Measurements from ENCODE around the gene MYLK2. TPM values are rescaled to one million over a fixed set of nuclear protein-coding genes. Genes with fewer than 3 reads are reported as not detected.

The MYLK2 gene
- total RNA-seq, 2 experiments from 2014 or later, result 0.67 to 0.69 TPM

DNA sequence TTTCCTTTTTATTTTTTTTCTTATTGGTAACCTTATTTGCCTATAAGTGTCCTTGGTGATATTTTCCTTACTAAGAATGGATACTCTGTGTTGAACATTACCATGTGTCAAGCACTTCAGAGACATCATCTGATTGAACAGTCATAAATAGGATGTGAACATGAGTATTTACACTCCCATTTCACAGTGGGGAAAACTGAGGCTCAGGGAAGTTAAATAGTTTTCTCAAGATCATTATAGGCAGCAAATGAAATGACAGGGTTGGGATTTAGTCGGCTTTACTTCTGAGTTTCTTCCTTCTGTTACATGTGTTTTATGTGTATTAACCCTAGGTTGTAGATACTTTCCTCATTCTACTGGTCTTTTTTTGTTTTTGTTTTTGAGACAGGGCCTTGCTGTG, 44.7 kb upstream of the MYLK2 start:
- no peaks in the 10 kb centered on the region for H3K4me1 ChIP-seq (ENCODE audit: insufficient read depth, low read length, poor library complexity, severe bottlenecking)
- ChIA-PET POLR2A (no interaction called here), CTCF (ENCODE audit: unreplicated experiment) (no interaction called here)
- H4K20me1 ChIP-seq (ENCODE audit: insufficient read depth, low read length), result no peaks in the 10 kb centered on the region
- peaks cover 96% of the 10 kb centered on the region for H3K36me3 ChIP-seq (ENCODE audit: insufficient read depth, low read length)
- no peak overlapping the region for H3K4me2 ChIP-seq (ENCODE audit: low read length)
- no peak overlapping the region for H3K27ac ChIP-seq (ENCODE audit: low read depth, low read length, poor library complexity, severe bottlenecking)
- H3K9me2 ChIP-seq (ENCODE audit: insufficient read depth, low read length), result no peaks in the 10 kb centered on the region
- no peak overlapping the region for H3K4me3 ChIP-seq (ENCODE audit: low read depth, low read length, poor library complexity, severe bottlenecking)
- no peaks in the 10 kb centered on the region for H3K79me2 ChIP-seq (ENCODE audit: insufficient read depth, low read depth, low read length)
- no peaks in the 10 kb centered on the region for H3K9me3 ChIP-seq (ENCODE audit: low read length)
- no peak overlapping the region for H2AFZ ChIP-seq (ENCODE audit: low read length)
- BruUV-seq (replicated peaks), result no TSS peak
- TF ChIP-seq CTCF (conservative IDR thresholded peaks at IDR 0.05; ENCODE audit: low read length), result no peak
- TF ChIP-seq EZH2phosphoT487 (IDR thresholded peaks at IDR 0.05; ENCODE audit: borderline replicate concordance, low read depth, low read length), result no peak
- no peak for DNase-seq (ENCODE audit: low spot score)
- intact Hi-C loops (cut with micrococcal nuclease; ENCODE audit: unreplicated experiment), result no loop called here

DNA sequence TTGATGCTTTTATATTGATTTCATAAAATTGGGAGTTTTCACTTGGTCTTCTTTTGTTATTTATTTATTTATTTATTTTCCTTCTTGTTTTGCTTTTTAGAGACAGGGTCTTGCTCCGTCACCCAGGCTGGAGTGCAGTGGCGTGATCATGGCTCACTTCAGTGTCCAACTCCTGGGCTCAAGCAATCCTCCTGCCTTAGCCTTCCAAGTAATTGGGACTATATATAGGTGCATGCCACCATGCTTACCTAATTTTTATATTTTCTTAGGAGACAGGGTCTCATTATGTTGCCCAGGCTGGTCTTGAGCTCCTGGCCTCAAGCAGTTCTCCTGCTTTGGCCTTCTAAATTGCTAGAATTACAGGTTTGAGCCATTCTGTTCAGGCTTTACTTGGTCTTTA, 38.3 kb upstream of the MYLK2 start:
- TF ChIP-seq EZH2phosphoT487 (IDR thresholded peaks at IDR 0.05; ENCODE audit: borderline replicate concordance, low read depth, low read length), result no peak
- TF ChIP-seq CTCF (conservative IDR thresholded peaks at IDR 0.05; ENCODE audit: low read length), result no peak
- H3K27ac ChIP-seq (ENCODE audit: low read depth, low read length, poor library complexity, severe bottlenecking), result no peak overlapping the region
- no peak for DNase-seq (ENCODE audit: low spot score)
- no peaks in the 10 kb centered on the region for H3K4me1 ChIP-seq (ENCODE audit: insufficient read depth, low read length, poor library complexity, severe bottlenecking)
- no peaks in the 10 kb centered on the region for H3K9me3 ChIP-seq (ENCODE audit: low read length)
- H3K4me2 ChIP-seq (ENCODE audit: low read length), result no peak overlapping the region
- peaks cover 98% of the 10 kb centered on the region for H3K36me3 ChIP-seq (ENCODE audit: insufficient read depth, low read length)
- H3K4me3 ChIP-seq (ENCODE audit: low read depth, low read length, poor library complexity, severe bottlenecking), result no peak overlapping the region
- no TSS peak for BruUV-seq (replicated peaks)
- intact Hi-C loops (cut with micrococcal nuclease; ENCODE audit: unreplicated experiment), result no loop called here
- H4K20me1 ChIP-seq (ENCODE audit: insufficient read depth, low read length), result no peaks in the 10 kb centered on the region
- H3K9me2 ChIP-seq (ENCODE audit: insufficient read depth, low read length), result no peaks in the 10 kb centered on the region
- ChIA-PET CTCF (ENCODE audit: unreplicated experiment) (no interaction called here), POLR2A (interaction anchor here (0.6 kb wide), 2 partner anchors 13 to 701 kb away, joined by 3 to 4 read pairs; no protein-coding TSS in a partner anchor)
- H2AFZ ChIP-seq (ENCODE audit: low read length), result no peak overlapping the region
- H3K79me2 ChIP-seq (ENCODE audit: insufficient read depth, low read depth, low read length), result no peaks in the 10 kb centered on the region

DNA sequence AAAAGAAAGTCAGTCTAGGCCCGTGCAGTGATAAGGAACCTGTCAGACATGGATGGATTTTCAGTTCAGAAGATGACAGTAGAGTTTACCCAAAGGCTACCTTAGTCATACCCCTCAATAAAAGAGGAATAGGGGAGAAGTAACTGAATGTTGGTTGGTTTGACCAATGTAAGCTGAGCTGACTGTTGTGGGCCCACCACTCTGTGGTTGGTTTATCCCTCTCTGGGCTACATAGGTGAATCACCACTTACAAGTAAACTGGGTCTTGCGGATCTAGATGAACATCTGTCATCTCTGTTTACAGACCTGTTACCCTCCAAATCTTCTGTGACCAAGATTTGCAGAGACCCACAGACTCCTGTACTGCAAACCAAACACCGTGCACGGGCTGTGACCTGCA, 37.2 kb upstream of the MYLK2 start:
- BruUV-seq (replicated peaks), result no TSS peak

More for the DNA sequence above, 37.2 kb upstream of the MYLK2 start:
- no peak overlapping the region for H3K27ac ChIP-seq (ENCODE audit: low read depth, low read length, poor library complexity, severe bottlenecking)
- no peaks in the 10 kb centered on the region for H3K9me3 ChIP-seq (ENCODE audit: low read length)
- H3K4me3 ChIP-seq (ENCODE audit: low read depth, low read length, poor library complexity, severe bottlenecking), result no peak overlapping the region
- peaks cover 98% of the 10 kb centered on the region for H3K36me3 ChIP-seq (ENCODE audit: insufficient read depth, low read length)
- no peaks in the 10 kb centered on the region for H3K9me2 ChIP-seq (ENCODE audit: insufficient read depth, low read length)
- CTCF ChIA-PET (ENCODE audit: unreplicated experiment), result no interaction called here
- intact Hi-C loops (cut with micrococcal nuclease; ENCODE audit: unreplicated experiment), result no loop called here
- H3K79me2 ChIP-seq (ENCODE audit: insufficient read depth, low read depth, low read length), result no peaks in the 10 kb centered on the region
- POLR2A ChIA-PET, result interaction anchor here (0.5 kb wide), 1 partner anchor 22 kb away, joined by 3 read pairs; no protein-coding TSS in a partner anchor
- no peaks in the 10 kb centered on the region for H3K4me1 ChIP-seq (ENCODE audit: insufficient read depth, low read length, poor library complexity, severe bottlenecking)
- TF ChIP-seq EZH2phosphoT487 (IDR thresholded peaks at IDR 0.05; ENCODE audit: borderline replicate concordance, low read depth, low read length), result no peak
- no peak for TF ChIP-seq CTCF (conservative IDR thresholded peaks at IDR 0.05; ENCODE audit: low read length)
- H2AFZ ChIP-seq (ENCODE audit: low read length), result no peak overlapping the region
- DNase-seq (ENCODE audit: low spot score), result no peak
- H3K4me2 ChIP-seq (ENCODE audit: low read length), result no peak overlapping the region
- no peaks in the 10 kb centered on the region for H4K20me1 ChIP-seq (ENCODE audit: insufficient read depth, low read length)
